GM21515 (cell line): ENCODE results near the gene EIF4A2.
"Not testable (repeated sequence)": the region's sequence is repeated elsewhere in the genome, so short reads cannot be mapped to it uniquely, and the experiment has no call there.

ENCODE experiments used
- ATAC-seq: cut with Tn5 transposase; IDR thresholded peaks from one replicate; pipeline ENCODE4 v1.9.1; 2021; ENCODE audit not compliant: unreplicated experiment

Gene EIF4A2

GRCh38 chr3:186818956-186819355 lies 35.6 kb downstream of the EIF4A2 start:
- no peak for ATAC-seq

GRCh38 chr3:186821429-186822387 lies 38.3 kb downstream of the EIF4A2 start:
- no peak for ATAC-seq

DNA sequence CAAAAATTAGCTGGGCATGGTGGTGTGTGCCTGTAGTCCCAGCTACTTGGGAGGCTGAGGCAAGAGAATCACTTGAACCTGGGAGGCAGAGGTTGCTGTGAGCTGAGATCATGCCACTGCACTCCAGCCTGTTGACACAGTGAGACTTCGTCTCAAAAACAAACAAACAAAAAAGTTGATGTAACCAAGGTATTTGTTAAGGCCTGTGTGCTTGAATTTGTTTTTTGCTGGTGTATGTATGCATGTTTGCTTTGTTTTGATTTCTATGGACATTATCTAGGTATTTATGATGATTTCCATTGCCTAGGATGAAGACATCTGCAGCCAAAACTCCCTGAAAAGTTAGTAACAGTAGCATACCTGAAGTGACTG lies 39.0 kb downstream of the EIF4A2 start:
- not testable (repeated sequence) for ATAC-seq

GRCh38 chr3:186823386-186823785 lies 40.0 kb downstream of the EIF4A2 start:
- no peak for ATAC-seq

DNA sequence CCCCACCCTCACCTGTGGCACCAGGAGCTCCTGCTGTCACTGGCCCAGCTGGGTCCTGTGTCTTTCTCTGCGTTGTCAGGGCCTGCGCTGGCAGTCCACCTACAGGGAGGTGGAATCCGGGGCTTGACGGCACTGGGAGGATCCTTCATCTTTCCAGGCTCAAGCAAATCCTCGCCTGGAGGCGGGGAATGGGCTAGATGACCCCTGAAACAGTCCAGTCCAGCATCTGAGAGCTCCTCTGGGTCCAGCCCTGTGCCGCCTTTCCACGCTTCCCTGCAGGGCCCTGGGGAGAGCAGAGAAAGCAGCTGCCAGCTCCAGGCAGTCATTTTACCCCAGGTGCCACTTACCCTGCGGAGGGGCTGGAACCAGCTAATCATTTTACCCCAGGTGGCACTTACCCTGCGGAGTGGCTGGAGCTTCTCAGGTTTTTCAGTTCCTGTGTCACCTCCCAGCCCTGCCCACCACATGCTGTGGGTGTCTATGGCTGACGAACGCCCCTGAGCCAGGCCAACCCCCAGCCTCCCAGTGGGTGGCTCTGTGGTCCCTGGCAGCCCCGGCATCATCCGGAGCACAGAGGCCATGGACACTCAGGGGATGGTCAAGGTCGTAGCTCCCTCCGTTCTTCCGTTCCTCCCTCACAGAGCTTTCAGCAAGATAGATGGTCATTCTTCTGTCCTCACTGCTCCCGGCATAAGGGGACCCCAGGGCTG lies 41.2 kb downstream of the EIF4A2 start:
- no peak for ATAC-seq

DNA sequence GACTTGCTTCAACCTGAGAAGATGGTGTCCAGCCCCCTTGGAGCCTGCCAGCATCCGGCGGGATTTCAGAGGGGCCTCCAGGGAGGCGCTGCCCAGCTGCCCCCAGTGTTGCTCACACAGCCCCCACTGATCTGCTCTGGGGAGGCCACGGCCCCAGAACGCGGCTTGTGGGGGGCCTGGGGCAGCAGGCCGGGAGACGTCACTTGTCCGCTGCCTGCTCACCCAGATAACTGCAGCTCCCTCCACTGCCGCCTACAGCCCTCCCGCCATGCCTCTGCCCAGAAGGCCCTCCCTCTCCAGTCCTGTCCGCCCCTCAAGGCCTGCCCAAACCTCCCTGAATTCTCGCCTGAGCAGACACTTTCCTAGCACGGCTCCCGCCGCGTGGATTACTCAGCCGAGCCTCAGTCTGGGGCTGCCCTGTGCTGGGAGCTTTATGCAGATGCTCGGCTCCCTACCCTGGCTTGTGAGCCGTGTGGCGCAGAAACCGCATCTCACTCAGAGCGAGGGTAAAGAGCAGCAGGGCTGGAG lies 42.0 kb downstream of the EIF4A2 start:
- ATAC-seq: no peak

DNA sequence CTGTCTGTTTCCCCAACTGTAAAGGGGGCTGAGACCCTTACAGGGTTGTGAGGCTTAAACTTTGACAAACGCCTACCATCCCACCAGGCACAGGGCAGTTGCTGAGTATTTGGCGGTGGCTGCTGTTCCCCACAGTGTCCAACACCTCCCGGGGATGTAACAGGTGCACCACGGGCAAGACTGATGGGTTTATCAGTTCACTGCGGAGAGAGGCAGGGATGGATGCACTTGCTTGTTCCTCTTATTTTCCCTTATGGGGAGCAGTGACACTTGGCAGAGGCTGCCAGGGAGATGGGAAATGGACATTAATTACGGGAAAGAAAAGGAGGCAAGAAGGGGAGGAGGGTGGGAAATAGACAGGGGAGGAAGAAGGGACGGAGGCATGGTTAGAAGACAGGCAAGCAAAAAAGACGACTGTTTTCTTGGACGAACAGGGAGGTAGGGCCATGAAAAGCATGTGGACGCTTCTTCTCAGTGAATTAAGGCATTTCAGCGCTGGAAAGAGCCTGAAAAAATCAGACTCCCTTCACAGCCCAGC lies 42.6 kb downstream of the EIF4A2 start:
- ATAC-seq: no peak

DNA sequence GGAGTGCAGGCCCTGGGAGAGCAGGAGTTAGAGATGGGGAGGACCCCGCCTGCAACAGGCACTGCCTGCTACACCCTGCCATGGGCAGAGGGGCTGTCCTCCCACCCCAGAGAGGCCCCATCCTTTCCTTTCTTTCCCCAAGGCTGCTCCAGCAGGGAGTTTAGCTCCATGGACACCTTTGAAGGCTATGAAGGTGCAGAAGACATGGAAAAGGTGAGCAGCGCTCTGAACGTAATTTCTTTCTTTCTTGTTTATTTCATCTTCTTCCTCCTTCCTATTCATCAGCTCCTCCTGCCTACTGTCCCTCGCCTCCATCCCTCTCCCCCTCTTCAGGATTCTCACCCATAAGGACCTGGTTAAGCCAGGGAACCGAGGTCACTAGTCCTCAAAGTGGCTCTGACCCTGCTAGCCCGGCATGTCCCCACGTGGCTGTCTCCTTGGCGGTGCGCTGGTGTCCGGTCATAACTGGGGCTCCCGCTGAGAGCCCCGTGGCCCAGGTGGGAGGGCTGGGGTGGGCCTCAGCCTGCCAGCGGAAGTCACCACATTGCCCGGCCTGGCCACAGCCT lies 43.1 kb downstream of the EIF4A2 start:
- ATAC-seq: no peak

DNA sequence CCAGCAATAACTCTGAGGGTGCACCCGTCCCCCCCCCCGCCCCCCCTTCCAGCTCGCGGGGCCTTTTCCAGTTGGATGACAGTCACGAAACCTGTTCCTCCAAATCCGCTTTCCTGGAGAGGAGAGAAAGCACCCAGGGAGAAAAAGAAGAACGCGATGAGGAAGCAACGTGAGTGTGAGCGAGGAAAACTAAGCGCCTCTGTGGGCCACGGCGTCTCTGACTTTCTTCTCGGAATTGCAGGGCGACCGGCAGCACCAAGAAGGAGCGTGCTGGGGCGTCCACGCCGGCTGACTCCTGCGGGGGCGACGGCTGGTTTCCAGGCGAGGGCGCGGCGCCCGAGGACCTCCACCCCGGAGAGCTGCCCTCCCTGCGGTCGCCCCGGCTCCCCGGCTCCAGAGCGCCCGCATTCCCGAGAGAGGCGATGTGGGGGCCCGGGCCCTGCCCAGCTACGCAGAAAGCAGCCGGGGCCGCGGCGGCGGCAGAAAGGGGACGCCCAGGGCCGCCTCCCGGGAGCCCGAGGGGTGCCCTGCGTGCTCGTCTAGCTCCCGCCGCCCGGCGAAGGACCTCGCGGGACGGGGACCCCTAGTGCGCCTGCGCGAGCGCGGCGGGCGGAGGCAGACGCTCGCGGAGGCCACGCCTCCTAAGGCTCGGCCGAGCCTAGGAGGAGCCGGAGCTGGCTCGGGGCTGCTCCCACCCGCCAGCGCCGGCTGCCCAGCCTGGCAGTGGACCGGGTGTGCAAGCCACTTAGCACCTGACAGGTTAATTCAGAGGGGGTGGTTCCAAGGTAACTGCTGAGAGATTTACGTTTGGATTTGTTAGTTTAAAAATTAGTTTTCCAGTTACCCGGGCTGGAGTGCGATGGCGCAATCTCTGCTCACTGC lies 43.8 kb downstream of the EIF4A2 start:
- peak; percentile 88 for ATAC-seq

DNA sequence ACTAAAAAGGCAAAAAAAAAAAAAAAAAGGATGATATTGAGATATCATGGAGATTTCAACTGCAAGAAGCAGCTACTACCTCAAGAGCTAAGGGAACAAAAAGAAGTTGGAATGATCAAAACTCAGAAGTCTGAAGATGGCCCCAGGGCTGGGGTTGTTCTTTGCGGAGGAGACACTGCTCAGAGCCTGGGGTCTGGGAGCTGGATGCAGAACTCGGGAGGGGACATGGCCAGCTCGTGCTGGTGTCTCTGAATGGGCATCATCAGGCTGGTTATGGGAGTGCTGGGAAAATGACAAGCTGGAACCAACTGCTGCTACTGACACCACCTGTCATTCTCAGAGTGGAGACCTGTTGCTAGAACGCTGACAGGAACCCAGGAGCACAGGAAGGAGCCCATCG lies 45.0 kb downstream of the EIF4A2 start:
- ATAC-seq: no peak

DNA sequence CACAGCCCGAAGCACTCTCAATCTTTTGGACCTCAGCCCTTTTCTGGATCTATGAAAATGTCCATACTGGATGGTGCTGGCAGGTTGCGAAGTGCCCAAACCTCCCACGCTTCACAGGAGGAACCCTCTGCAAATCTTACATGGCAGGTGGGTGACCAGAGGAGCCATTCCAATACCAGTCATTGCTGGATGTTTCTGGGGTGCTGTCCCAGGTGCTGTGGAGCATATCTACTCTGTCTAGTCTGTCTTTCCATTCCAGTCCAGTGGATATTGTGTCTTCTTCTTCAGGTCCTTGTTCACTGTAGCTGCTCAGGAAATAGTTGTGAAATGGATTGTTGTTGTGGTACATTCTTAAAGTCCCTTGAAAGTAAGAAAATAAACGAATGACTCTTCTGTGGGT lies 48.4 kb downstream of the EIF4A2 start:
- no peak for ATAC-seq

GRCh38 chr3:186832276-186832675 lies 48.9 kb downstream of the EIF4A2 start:
- ATAC-seq: no peak
